ENCODE results near the gene CAMTA1. TPM values are rescaled to one million over a fixed set of nuclear protein-coding genes. Genes with fewer than 3 reads are reported as not detected.

The CAMTA1 gene
- total RNA-seq, 1 experiment from 2014 or later: 69.5 TPM

GRCh38 chr1:7477593-7477992, 692.3 kb downstream of the CAMTA1 start:
- RAD21 ChIA-PET (ENCODE audit: low non-redundant PET in 1 of 2, low total read pairs in 2 of 2, uncharacterized antibody in 2 of 2, unreplicated experiment in 2 of 2): no interaction called here
- Histone ChIP-seq H3K9me3 (ENCODE audit: control insufficient read depth in 1 of 2, insufficient read depth in 1 of 2, low read depth in 1 of 2, low read length in 2 of 2) (no peaks in the 10 kb centered on the region), H3K27me3 (ENCODE audit: insufficient read depth, low read length) (peaks cover 14% of the 10 kb centered on the region), H4K20me1 (ENCODE audit: insufficient read depth) (no peaks in the 10 kb centered on the region), H3K4me3 (replicated peaks in 1 of 2; ENCODE audit: low read depth in 1 of 2, low read length in 2 of 2) (no peak overlapping the region), H3K9ac (ENCODE audit: low read length) (no peak overlapping the region), H3K4me2 (ENCODE audit: low read length) (no peak overlapping the region), H3K9me2 (ENCODE audit: insufficient read depth) (no peaks in the 10 kb centered on the region), H2AFZ (ENCODE audit: low read depth, low read length, poor library complexity, severe bottlenecking) (no peak overlapping the region), H3K27ac (ENCODE audit: low read depth, low read length) (no peak overlapping the region), H3K79me2 (ENCODE audit: insufficient read depth, low read length) (no peaks in the 10 kb centered on the region), H3K36me3 (ENCODE audit: control insufficient read depth in 1 of 2, insufficient read depth in 2 of 2, low read length in 2 of 2) (no peaks in the 10 kb centered on the region), H3K4me1 (ENCODE audit: control insufficient read depth in 1 of 2, insufficient read depth in 2 of 2, low read length in 2 of 2) (no peaks in the 10 kb centered on the region)
- TF ChIP-seq REST (IDR thresholded peaks at IDR 0.05; ENCODE audit: low read depth) (no peak), YY1 (IDR thresholded peaks at IDR 0.05; ENCODE audit: extremely low read depth, insufficient replicate concordance, low read depth, low read length) (no peak), ZBTB33 (IDR thresholded peaks at IDR 0.05; ENCODE audit: extremely low read depth, insufficient replicate concordance, low read length) (no peak), CTCF (IDR thresholded peaks at IDR 0.05 in 2 of 3, conservative IDR thresholded peaks at IDR 0.05 in 1 of 3; ENCODE audit: borderline replicate concordance in 1 of 3, insufficient read depth in 1 of 3, low read depth in 2 of 3, low read length in 2 of 3) (no peak), CBX3 (IDR thresholded peaks at IDR 0.05; ENCODE audit: low read depth) (no peak), ZFX (IDR thresholded peaks at IDR 0.05) (no peak), TCF7L2 (IDR thresholded peaks at IDR 0.05; ENCODE audit: borderline replicate concordance, extremely low read depth, insufficient read depth, insufficient read length) (no peak), JUND (IDR thresholded peaks at IDR 0.05) (no peak), EZH2phosphoT487 (IDR thresholded peaks at IDR 0.05; ENCODE audit: borderline replicate concordance) (no peak)
- CTCF ChIA-PET: no interaction called here
- POLR2A ChIA-PET: no interaction called here
- no peak for ATAC-seq
- no peak for DNase-seq (ENCODE audit: low read depth, low spot score)
- no TSS peak for BruUV-seq (replicated peaks)
- intact Hi-C loops (cut with micrococcal nuclease): loop anchor here (10.0 kb wide), 1 partner anchor 253 kb away; no protein-coding TSS in a partner anchor

Measured in HCT116 (cell line).